ENCODE measurements around the gene ZDHHC14.
"Not testable (repeated sequence)": the region's sequence is repeated elsewhere in the genome, so short reads cannot be mapped to it uniquely, and the experiment has no call there.

Gene ZDHHC14

GRCh38 chr6:157570752-157571151 lies 189.8 kb downstream of the ZDHHC14 start:
- DNase-seq (ENCODE audit: low spot score): no peak

- DNase-seq (ENCODE audit: low spot score): no peak
These were observed 190.3 kb downstream of the ZDHHC14 start for GRCh38 chr6:157571269-157571668.

- no peak for DNase-seq (ENCODE audit: low spot score)
These were observed 191.0 kb downstream of the ZDHHC14 start for GRCh38 chr6:157571950-157572349.

- DNase-seq (ENCODE audit: low spot score): no peak
These were observed 193.9 kb downstream of the ZDHHC14 start for GRCh38 chr6:157574851-157575424.

GRCh38 chr6:157575436-157576145 lies 194.6 kb downstream of the ZDHHC14 start:
- DNase-seq (ENCODE audit: low spot score): no peak

GRCh38 chr6:157576991-157577390 lies 196.0 kb downstream of the ZDHHC14 start:
- not testable (repeated sequence) for DNase-seq (ENCODE audit: low spot score)

- not testable (repeated sequence) for DNase-seq (ENCODE audit: low spot score)
These were observed 197.5 kb downstream of the ZDHHC14 start for GRCh38 chr6:157578527-157578926.

- DNase-seq (ENCODE audit: low spot score): no peak
These were observed 198.6 kb downstream of the ZDHHC14 start for GRCh38 chr6:157579467-157580031.

- no peak for DNase-seq (ENCODE audit: low spot score)
These were observed 203.0 kb downstream of the ZDHHC14 start for GRCh38 chr6:157584036-157584435.

- no peak for DNase-seq (ENCODE audit: low spot score)
These were observed 204.5 kb downstream of the ZDHHC14 start for GRCh38 chr6:157585274-157586087.

- no peak for DNase-seq (ENCODE audit: low spot score)
These were observed 205.1 kb downstream of the ZDHHC14 start for GRCh38 chr6:157586088-157586414.

GRCh38 chr6:157586476-157587126 lies 205.6 kb downstream of the ZDHHC14 start:
- no peak for DNase-seq (ENCODE audit: low spot score)

- no peak for DNase-seq (ENCODE audit: low spot score)
These were observed 206.3 kb downstream of the ZDHHC14 start for GRCh38 chr6:157587127-157587926.

GRCh38 chr6:157590654-157591053 lies 209.7 kb downstream of the ZDHHC14 start:
- DNase-seq (ENCODE audit: low spot score): not testable (repeated sequence)

- DNase-seq (ENCODE audit: low spot score): no peak
These were observed 211.6 kb downstream of the ZDHHC14 start for GRCh38 chr6:157592541-157592940.

- DNase-seq (ENCODE audit: low spot score): no peak
These were observed 212.0 kb downstream of the ZDHHC14 start for GRCh38 chr6:157592980-157593379.

GRCh38 chr6:157593596-157593995 lies 212.6 kb downstream of the ZDHHC14 start:
- DNase-seq (ENCODE audit: low spot score): peak; percentile 8

- DNase-seq (ENCODE audit: low spot score): no peak
These were observed 213.3 kb downstream of the ZDHHC14 start for GRCh38 chr6:157594292-157594691.

- peak; percentile 13 for DNase-seq (ENCODE audit: low spot score)
These were observed 214.8 kb downstream of the ZDHHC14 start for GRCh38 chr6:157595768-157596167.

GRCh38 chr6:157596461-157596860 lies 215.5 kb downstream of the ZDHHC14 start:
- no peak for DNase-seq (ENCODE audit: low spot score)

GRCh38 chr6:157596886-157597285 lies 215.9 kb downstream of the ZDHHC14 start:
- no peak for DNase-seq (ENCODE audit: low spot score)

Measured in D341Med (cell line).